ENCODE measurements around the gene TRAPPC11. TPM values are rescaled to one million over a fixed set of nuclear protein-coding genes. Genes with fewer than 3 reads are reported as not detected.

Gene TRAPPC11
- total RNA-seq, 4 donors from 2014 or later: 67.8 to 99.4 (median 83.9) TPM

- no peaks in the 10 kb centered on the region for H3K27me3 ChIP-seq
- no peak overlapping the region for H3K4me3 ChIP-seq
- no peak for TF ChIP-seq CTCF (IDR thresholded peaks at IDR 0.05)
- no peak for TF ChIP-seq POLR2A (IDR thresholded peaks at IDR 0.05)
- no peak for TF ChIP-seq EP300 (IDR thresholded peaks at IDR 0.05)
- WGBS, 2 donors: 79 to 100% methylated on average over 1 of the region's 1 CpG
- no peak for DNase-seq (ENCODE audit: low spot score in 2 of 2)
- no peaks in the 10 kb centered on the region for H3K9me3 ChIP-seq
- H3K27ac ChIP-seq: no peak overlapping the region
- H3K4me1 ChIP-seq: peaks cover 0 to 7% (median 0%) of the 10 kb centered on the region in 4 donors
- no peaks in the 10 kb centered on the region for H3K36me3 ChIP-seq
Observed at GRCh38 chr4:183760326-183760725, 101.2 kb downstream of the TRAPPC11 start.

Small RNA genes lying within 50 kb of the gene (small RNA-seq; reads per million reads assigned to genes)
- gene RNU6-1053P: not detected
- gene RNU6-335P: not detected
- not detected for gene RNU6-479P

Other genes starting within 250 kb of the TRAPPC11 start
- gene CDKN2AIP, start 214.7 kb upstream of the TRAPPC11 start, total RNA-seq: 10 to 100 TPM; 18.6 to 42.0 (median 31.0) TPM
- gene ING2, start 154.2 kb upstream of the TRAPPC11 start, total RNA-seq: 10 to 100 TPM in 3 of 4 donors, 1 to 10 TPM in 1; 9.6 to 32.3 (median 16.3) TPM
- 10 to 100 TPM; 19.8 to 24.9 (median 24.8) TPM for gene RWDD4, start 108 bp upstream of the TRAPPC11 start, total RNA-seq
- gene STOX2, start 246.0 kb downstream of the TRAPPC11 start, total RNA-seq: 10 to 100 TPM; 11.9 to 28.6 (median 17.9) TPM